SKM-1 (cell line): ENCODE results near the gene BBS5.
"Not testable (repeated sequence)": the region's sequence is repeated elsewhere in the genome, so short reads cannot be mapped to it uniquely, and the experiment has no call there.

Experiments used
- DNase-seq: peaks from one replicate; lab custom pipeline; 2025; ENCODE audit not compliant: unreplicated experiment; lab: John Stamatoyannopoulos, UW

The BBS5 gene

GRCh38 chr2:169479257-169480078 lies at the start of gene BBS5:
Gene BBS5 (plus strand): TSS chr2:169479494. CDS start chr2:169479554, 60 bp downstream.
- DNase-seq: peak; percentile 66

- not testable (repeated sequence) for DNase-seq
These were observed 47.5 kb upstream of the BBS5 start for GRCh38 chr2:169431772-169432171.

GRCh38 chr2:169434236-169434635 lies 45.1 kb upstream of the BBS5 start:
- DNase-seq: not testable (repeated sequence)

- no peak for DNase-seq
These were observed 40.7 kb upstream of the BBS5 start for GRCh38 chr2:169438466-169439072.

- no peak for DNase-seq
These were observed 39.4 kb upstream of the BBS5 start for GRCh38 chr2:169439900-169440299.

- no peak for DNase-seq
These were observed 32.8 kb upstream of the BBS5 start for GRCh38 chr2:169446452-169446851.

GRCh38 chr2:169448316-169448715 lies 31.0 kb upstream of the BBS5 start:
- DNase-seq: no peak

GRCh38 chr2:169448865-169449264 lies 30.4 kb upstream of the BBS5 start:
- no peak for DNase-seq

- peak; percentile 11 for DNase-seq
These were observed 27.2 kb upstream of the BBS5 start for GRCh38 chr2:169452080-169452479.

GRCh38 chr2:169453044-169453443 lies 26.2 kb upstream of the BBS5 start:
- DNase-seq: not testable (repeated sequence)

- DNase-seq: no peak
These were observed 18.2 kb upstream of the BBS5 start for GRCh38 chr2:169461143-169461542.

GRCh38 chr2:169462896-169463695 lies 16.2 kb upstream of the BBS5 start:
- no peak for DNase-seq

- DNase-seq: no peak
These were observed 14.8 kb upstream of the BBS5 start for GRCh38 chr2:169464466-169464865.

GRCh38 chr2:169464882-169465281 lies 14.4 kb upstream of the BBS5 start:
- DNase-seq: peak; percentile 11

GRCh38 chr2:169468841-169469240 lies 10.5 kb upstream of the BBS5 start:
- no peak for DNase-seq

GRCh38 chr2:169469952-169470572 lies 9.2 kb upstream of the BBS5 start:
- no peak for DNase-seq

- no peak for DNase-seq
These were observed 7.0 kb upstream of the BBS5 start for GRCh38 chr2:169472249-169472648.

GRCh38 chr2:169476459-169476858 lies 2.8 kb upstream of the BBS5 start:
- DNase-seq: no peak

- DNase-seq: no peak
These were observed 955 bp upstream of the BBS5 start for GRCh38 chr2:169478339-169478738.

- no peak for DNase-seq
These were observed 493 bp upstream of the BBS5 start for GRCh38 chr2:169478745-169479256.

GRCh38 chr2:169480079-169480465 lies 778 bp downstream of the BBS5 start:
- DNase-seq: no peak
